GM12891 (cell line): ENCODE data around the gene ITM2C.

Source experiments
- POLR2A ChIP-seq: IDR thresholded peaks from 2 replicates; pipeline ENCODE4 v1.6.1; 2011; ENCODE audit warnings: low read depth, low read length, control low read depth
- POLR2AphosphoS5 ChIP-seq: IDR thresholded peaks from 2 replicates; pipeline ENCODE4 v1.6.1; 2011; ENCODE audit warnings: low read depth, low read length, control low read depth
- TAF1 ChIP-seq: IDR thresholded peaks from 2 replicates; pipeline ENCODE4 v1.6.1; 2011; ENCODE audit warnings: low read depth, low read length, control low read depth

DNA sequence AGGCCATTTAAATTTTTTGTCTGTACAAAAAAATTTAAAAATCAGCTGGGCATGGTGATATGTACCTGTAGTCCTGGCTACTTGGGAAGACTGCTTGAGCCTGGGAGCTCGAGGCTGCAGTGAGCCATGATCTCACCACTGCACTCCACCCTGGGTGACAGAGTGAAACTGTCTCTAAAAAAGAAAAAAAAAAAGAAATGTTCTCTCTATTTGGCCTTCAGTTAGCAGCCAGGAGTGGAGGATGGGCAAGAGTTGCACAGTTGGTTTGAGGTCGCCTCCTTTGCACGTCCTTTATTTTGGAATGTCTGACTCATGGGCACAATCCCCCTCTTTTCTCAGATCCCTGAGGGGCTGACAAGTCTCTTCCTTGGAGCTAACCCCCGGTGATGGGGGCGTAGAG lies 26.3 kb downstream of the ITM2C start:
- no peak for TF ChIP-seq POLR2AphosphoS5
- TF ChIP-seq POLR2A, result no peak
- no peak for TF ChIP-seq TAF1
